ENCODE results near the gene MOB1B.
"Not testable (repeated sequence)": the region's sequence is repeated elsewhere in the genome, so short reads cannot be mapped to it uniquely, and the experiment has no call there.

Gene MOB1B

DNA sequence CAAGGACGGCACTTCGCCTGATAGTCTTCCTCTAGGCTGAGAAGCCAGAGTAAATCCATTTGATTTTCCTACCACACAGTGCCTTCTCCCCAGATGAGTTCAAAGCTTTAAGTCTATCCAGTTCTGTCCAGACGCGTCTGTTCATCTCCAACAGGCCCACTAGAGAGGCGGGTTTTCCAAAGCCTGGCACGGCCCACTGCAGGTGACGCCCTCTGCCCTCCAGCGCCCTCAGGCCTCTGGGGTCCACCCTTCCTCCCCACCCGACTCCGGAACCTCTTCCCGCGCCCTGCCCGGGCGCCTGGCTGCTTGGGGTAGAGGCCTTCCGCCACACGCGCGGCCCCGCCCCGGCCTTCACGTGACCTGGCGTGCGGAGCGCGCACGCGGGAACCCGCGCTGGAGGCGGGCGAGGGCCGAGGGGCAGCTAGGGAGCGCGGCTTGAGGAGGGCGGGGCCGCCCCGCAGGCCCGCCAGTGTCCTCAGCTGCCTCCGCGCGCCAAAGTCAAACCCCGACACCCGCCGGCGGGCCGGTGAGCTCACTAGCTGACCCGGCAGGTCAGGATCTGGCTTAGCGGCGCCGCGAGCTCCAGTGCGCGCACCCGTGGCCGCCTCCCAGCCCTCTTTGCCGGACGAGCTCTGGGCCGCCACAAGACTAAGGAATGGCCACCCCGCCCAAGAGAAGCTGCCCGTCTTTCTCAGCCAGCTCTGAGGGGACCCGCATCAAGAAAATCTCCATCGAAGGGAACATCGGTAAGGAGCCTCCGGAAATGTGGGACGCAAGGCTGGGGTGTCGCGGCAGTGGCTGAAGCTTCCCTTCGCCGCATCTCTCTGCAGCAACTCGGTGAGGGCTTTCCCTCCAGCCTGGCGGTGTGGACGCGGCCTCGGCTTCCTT, 91.3 kb downstream of the MOB1B start, which contains the start of gene DCK:
Gene DCK, plus strand, starts transcription at position 469 of the 888 bp plus-strand sequence. Its CDS starts 187 bp downstream, at position 656.
- Histone ChIP-seq H3K4me1 (ENCODE audit: control insufficient read depth, insufficient read depth, low read length) (peaks cover 12% of the 10 kb centered on the region), H3K4me3 (ENCODE audit: low read length in 2 of 2) (peak within 1 kb of the TSS; percentile 75 to 90), H3K36me3 (ENCODE audit: control insufficient read depth in 2 of 2, insufficient read depth in 2 of 2, low read length in 2 of 2) (no peaks in the 10 kb centered on the region), H3K9ac (ENCODE audit: low read length in 2 of 2) (peak within 1 kb of the TSS; percentile 87 to 96), H3K27ac (ENCODE audit: low read length) (peak within 1 kb of the TSS; percentile 81), H3K27me3 (ENCODE audit: control insufficient read depth in 1 of 2, insufficient read depth in 2 of 2, low read length in 2 of 2) (no peaks in the 10 kb centered on the region), H3K9me3 (ENCODE audit: control insufficient read depth in 2 of 2, low read length in 2 of 2) (no peaks in the 10 kb centered on the region)

DNA sequence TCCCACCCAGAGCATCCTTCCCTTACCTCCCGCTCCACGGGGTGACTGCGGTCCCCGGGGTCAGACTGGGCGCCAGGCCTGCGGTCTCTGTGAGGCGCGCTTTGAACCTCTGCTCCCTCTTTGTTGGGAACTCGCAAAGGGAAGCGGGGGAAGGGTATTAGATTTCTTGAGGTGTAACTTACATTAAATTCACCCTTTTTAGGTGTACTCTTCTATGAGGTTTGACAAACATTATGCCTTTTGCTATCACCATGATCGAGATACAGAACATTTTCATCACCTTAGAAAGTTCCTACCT, 91.8 kb downstream of the MOB1B start:
- peak overlapping the region; percentile 75 to 90 for H3K4me3 ChIP-seq (ENCODE audit: low read length in 2 of 2)
- peaks cover 0 to under 1% of the 10 kb centered on the region in 2 donors for H3K36me3 ChIP-seq (ENCODE audit: control insufficient read depth in 2 of 2, insufficient read depth in 2 of 2, low read length in 2 of 2)
- no peaks in the 10 kb centered on the region for H3K9me3 ChIP-seq (ENCODE audit: control insufficient read depth in 2 of 2, low read length in 2 of 2)
- peaks cover 12% of the 10 kb centered on the region for H3K4me1 ChIP-seq (ENCODE audit: control insufficient read depth, insufficient read depth, low read length)
- H3K27ac ChIP-seq (ENCODE audit: low read length): peak overlapping the region; percentile 81
- peak overlapping the region; percentile 87 to 96 for H3K9ac ChIP-seq (ENCODE audit: low read length in 2 of 2)
- no peaks in the 10 kb centered on the region for H3K27me3 ChIP-seq (ENCODE audit: control insufficient read depth in 1 of 2, insufficient read depth in 2 of 2, low read length in 2 of 2)

- Histone ChIP-seq H3K4me1 (ENCODE audit: control insufficient read depth, insufficient read depth, low read length) (peaks cover 12% of the 10 kb centered on the region), H3K4me3 (ENCODE audit: low read length in 2 of 2) (peak overlapping the region; percentile 75 to 90), H3K36me3 (ENCODE audit: control insufficient read depth in 2 of 2, insufficient read depth in 2 of 2, low read length in 2 of 2) (peaks cover 0 to 3% of the 10 kb centered on the region in 2 donors), H3K9me3 (ENCODE audit: control insufficient read depth in 2 of 2, low read length in 2 of 2) (no peaks in the 10 kb centered on the region), H3K27me3 (ENCODE audit: control insufficient read depth in 1 of 2, insufficient read depth in 2 of 2, low read length in 2 of 2) (no peaks in the 10 kb centered on the region), H3K27ac (ENCODE audit: low read length) (no peak overlapping the region), H3K9ac (ENCODE audit: low read length in 2 of 2) (peak overlapping the region in 1 of 2 donors; percentile 87)
These were observed 92.4 kb downstream of the MOB1B start for GRCh38 chr4:70994387-70995099.

GRCh38 chr4:70996018-70996360, 93.8 kb downstream of the MOB1B start:
- Histone ChIP-seq H3K27me3 (ENCODE audit: control insufficient read depth in 1 of 2, insufficient read depth in 2 of 2, low read length in 2 of 2) (no peaks in the 10 kb centered on the region), H3K36me3 (ENCODE audit: control insufficient read depth in 2 of 2, insufficient read depth in 2 of 2, low read length in 2 of 2) (peaks cover 0 to 3% of the 10 kb centered on the region in 2 donors), H3K9ac (ENCODE audit: low read length in 2 of 2) (no peak overlapping the region), H3K4me3 (ENCODE audit: low read length in 2 of 2) (no peak overlapping the region), H3K9me3 (ENCODE audit: control insufficient read depth in 2 of 2, low read length in 2 of 2) (no peaks in the 10 kb centered on the region), H3K4me1 (ENCODE audit: control insufficient read depth, insufficient read depth, low read length) (peaks cover 12% of the 10 kb centered on the region), H3K27ac (ENCODE audit: low read length) (no peak overlapping the region)

DNA sequence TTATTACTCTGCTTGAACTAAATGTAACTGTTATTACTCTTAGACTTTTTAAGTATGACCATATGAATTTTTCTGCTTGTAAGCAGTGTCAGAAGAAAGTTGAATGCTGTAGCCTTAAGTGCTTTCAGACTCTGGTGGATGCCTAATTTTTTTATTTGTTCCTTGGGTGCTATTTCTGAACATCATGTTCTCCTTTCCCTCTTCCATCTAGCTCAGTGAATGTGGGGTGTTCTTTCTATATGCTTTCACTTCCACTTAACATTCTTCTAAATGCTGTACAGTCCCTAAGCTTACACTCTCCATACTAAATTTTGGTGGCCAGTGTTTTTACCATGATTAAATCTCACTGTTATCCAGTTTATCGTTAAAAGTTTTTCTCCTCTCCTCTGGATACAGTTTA, 94.9 kb downstream of the MOB1B start:
- no peaks in the 10 kb centered on the region for H3K27me3 ChIP-seq (ENCODE audit: control insufficient read depth in 1 of 2, insufficient read depth in 2 of 2, low read length in 2 of 2)
- no peak overlapping the region for H3K9ac ChIP-seq (ENCODE audit: low read length in 2 of 2)
- H3K4me1 ChIP-seq (ENCODE audit: control insufficient read depth, insufficient read depth, low read length): peaks cover 12% of the 10 kb centered on the region
- no peak overlapping the region for H3K4me3 ChIP-seq (ENCODE audit: low read length in 2 of 2)
- H3K27ac ChIP-seq (ENCODE audit: low read length): no peak overlapping the region
- H3K36me3 ChIP-seq (ENCODE audit: control insufficient read depth in 2 of 2, insufficient read depth in 2 of 2, low read length in 2 of 2): peaks cover 0 to 3% of the 10 kb centered on the region in 2 donors
- H3K9me3 ChIP-seq (ENCODE audit: control insufficient read depth in 2 of 2, low read length in 2 of 2): no peaks in the 10 kb centered on the region

- no peak overlapping the region for H3K27ac ChIP-seq (ENCODE audit: low read length)
- H3K27me3 ChIP-seq (ENCODE audit: control insufficient read depth in 1 of 2, insufficient read depth in 2 of 2, low read length in 2 of 2): no peaks in the 10 kb centered on the region
- no peak overlapping the region for H3K4me3 ChIP-seq (ENCODE audit: low read length in 2 of 2)
These were observed 95.4 kb downstream of the MOB1B start for GRCh38 chr4:70997546-70997945.

DNA sequence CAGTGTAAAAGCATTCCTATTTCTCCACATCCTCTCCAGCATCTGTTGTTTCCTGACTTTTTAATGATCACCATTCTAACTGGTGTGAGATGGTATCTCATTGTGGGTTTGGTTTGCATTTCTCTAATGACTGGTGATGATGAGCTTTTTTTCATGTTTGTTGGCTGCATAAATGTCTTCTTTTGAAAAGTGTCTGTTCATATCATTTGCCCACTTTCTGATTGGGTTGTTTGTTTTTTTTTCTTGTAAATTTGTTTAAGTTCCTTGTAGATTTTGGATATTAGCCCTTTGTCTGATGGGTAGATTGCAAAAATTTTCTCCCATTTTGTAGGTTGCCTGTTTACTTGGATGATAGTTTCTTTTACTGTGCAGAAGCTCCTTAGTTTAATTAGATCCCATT, 97.5 kb downstream of the MOB1B start:
- not testable (repeated sequence) for H3K36me3 ChIP-seq (ENCODE audit: control insufficient read depth in 2 of 2, insufficient read depth in 2 of 2, low read length in 2 of 2); H3K9ac ChIP-seq (ENCODE audit: low read length in 2 of 2); H3K4me1 ChIP-seq (ENCODE audit: control insufficient read depth, insufficient read depth, low read length); H3K4me3 ChIP-seq (ENCODE audit: low read length in 2 of 2); H3K27me3 ChIP-seq (ENCODE audit: control insufficient read depth in 1 of 2, insufficient read depth in 2 of 2, low read length in 2 of 2); H3K27ac ChIP-seq (ENCODE audit: low read length); H3K9me3 ChIP-seq (ENCODE audit: control insufficient read depth in 2 of 2, low read length in 2 of 2)

More at GRCh38 chr4:70997546-70997945, 95.4 kb downstream of the MOB1B start:
- Histone ChIP-seq H3K36me3 (ENCODE audit: control insufficient read depth in 2 of 2, insufficient read depth in 2 of 2, low read length in 2 of 2) (peaks cover 0 to 3% of the 10 kb centered on the region in 2 donors), H3K9ac (ENCODE audit: low read length in 2 of 2) (no peak overlapping the region), H3K4me1 (ENCODE audit: control insufficient read depth, insufficient read depth, low read length) (peaks cover 9% of the 10 kb centered on the region), H3K9me3 (ENCODE audit: control insufficient read depth in 2 of 2, low read length in 2 of 2) (no peaks in the 10 kb centered on the region)

DNA sequence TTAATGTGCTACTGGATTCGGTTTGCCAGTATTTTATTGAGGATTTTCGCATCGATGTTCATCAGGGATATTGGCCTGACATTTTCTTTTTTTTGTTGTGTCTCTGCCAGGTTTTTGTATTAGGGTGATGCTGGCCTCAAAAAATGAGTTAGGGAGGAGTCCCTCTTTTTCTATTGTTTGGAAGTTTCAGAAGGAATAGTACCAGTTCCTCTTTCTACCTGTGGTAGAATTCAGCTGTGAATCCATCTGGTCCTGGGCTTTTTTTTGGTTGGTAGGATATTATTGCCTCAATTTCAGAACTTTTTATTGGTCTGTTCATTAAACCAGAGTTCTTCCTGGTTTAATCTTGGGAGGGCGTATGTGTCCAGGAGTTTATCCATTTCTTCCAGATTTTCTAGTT, 99.2 kb downstream of the MOB1B start:
- not testable (repeated sequence) for H3K4me1 ChIP-seq (ENCODE audit: control insufficient read depth, insufficient read depth, low read length); H3K27ac ChIP-seq (ENCODE audit: low read length); H3K4me3 ChIP-seq (ENCODE audit: low read length in 2 of 2); H3K9ac ChIP-seq (ENCODE audit: low read length in 2 of 2); H3K36me3 ChIP-seq (ENCODE audit: control insufficient read depth in 2 of 2, insufficient read depth in 2 of 2, low read length in 2 of 2); H3K27me3 ChIP-seq (ENCODE audit: control insufficient read depth in 1 of 2, insufficient read depth in 2 of 2, low read length in 2 of 2); H3K9me3 ChIP-seq (ENCODE audit: control insufficient read depth in 2 of 2, low read length in 2 of 2)

DNA sequence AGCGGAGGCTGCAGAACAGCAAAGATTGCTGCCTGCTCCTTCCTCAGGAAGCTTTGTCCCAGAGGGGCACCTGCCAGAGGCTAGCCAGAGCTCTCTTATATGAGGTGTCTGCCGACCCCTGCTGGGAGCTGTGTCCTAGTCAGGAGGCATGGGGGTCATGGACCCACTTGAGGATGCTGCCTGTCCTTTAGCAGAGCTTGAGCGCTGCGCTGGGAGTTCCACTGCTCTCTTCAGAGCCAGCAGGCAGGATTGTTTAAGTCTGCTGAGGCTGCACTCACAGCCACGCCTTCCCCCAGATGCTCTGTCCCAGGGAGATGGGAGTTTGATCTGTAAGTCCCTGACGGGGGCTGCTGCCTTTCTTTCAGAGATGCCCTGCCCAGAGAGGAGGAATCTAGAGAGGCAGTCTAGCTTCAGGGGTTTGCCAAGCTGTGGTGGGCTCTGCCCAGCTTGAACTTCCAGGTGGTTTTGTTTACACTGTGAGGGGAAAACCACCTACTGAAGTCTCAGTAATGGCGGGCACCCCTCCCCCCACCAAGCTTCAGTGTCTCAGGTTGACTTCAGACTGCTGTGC, 102.2 kb downstream of the MOB1B start:
- Histone ChIP-seq H3K36me3 (ENCODE audit: control insufficient read depth in 2 of 2, insufficient read depth in 2 of 2, low read length in 2 of 2) (no peaks in the 10 kb centered on the region), H3K27ac (ENCODE audit: low read length) (no peak overlapping the region), H3K4me3 (ENCODE audit: low read length in 2 of 2) (no peak overlapping the region), H3K4me1 (ENCODE audit: control insufficient read depth, insufficient read depth, low read length) (no peaks in the 10 kb centered on the region), H3K9ac (ENCODE audit: low read length in 2 of 2) (no peak overlapping the region), H3K27me3 (ENCODE audit: control insufficient read depth in 1 of 2, insufficient read depth in 2 of 2, low read length in 2 of 2) (no peaks in the 10 kb centered on the region), H3K9me3 (ENCODE audit: control insufficient read depth in 2 of 2, low read length in 2 of 2) (no peaks in the 10 kb centered on the region)

DNA sequence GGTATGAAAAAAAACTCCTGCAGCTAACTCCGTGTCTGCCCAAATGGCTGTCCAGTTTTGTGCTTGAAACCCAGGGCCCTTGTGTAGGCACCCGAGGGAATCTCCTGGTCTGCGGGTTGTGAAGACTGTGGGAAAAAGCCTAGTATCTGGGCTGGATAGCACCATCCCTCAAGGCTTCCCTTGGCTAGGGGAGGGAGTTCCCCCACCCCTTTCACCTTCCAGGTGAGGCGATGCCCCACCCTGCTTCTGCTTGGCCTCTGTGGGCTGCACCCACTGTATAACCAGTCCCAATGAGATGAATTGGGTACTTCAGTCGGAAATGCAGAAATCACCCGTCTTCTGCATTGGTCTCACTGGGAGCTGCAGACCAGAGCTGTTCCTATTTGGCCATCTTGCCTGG, 102.9 kb downstream of the MOB1B start:
- not testable (repeated sequence) for H3K9me3 ChIP-seq (ENCODE audit: control insufficient read depth in 2 of 2, low read length in 2 of 2); H3K9ac ChIP-seq (ENCODE audit: low read length in 2 of 2); H3K27ac ChIP-seq (ENCODE audit: low read length); H3K4me3 ChIP-seq (ENCODE audit: low read length in 2 of 2); H3K27me3 ChIP-seq (ENCODE audit: control insufficient read depth in 1 of 2, insufficient read depth in 2 of 2, low read length in 2 of 2); H3K4me1 ChIP-seq (ENCODE audit: control insufficient read depth, insufficient read depth, low read length); H3K36me3 ChIP-seq (ENCODE audit: control insufficient read depth in 2 of 2, insufficient read depth in 2 of 2, low read length in 2 of 2)

All from stomach smooth muscle (tissue), 2 donors.